Fibroblast of villous mesenchyme (primary cell): ENCODE results near the gene KIRREL2. TPM values are rescaled to one million over a fixed set of nuclear protein-coding genes. Genes with fewer than 3 reads are reported as not detected.
A peak's percentile ranks its signal among the peaks of the same experiment; 100 is the strongest.

Source experiments
- DNase-seq: peaks from one replicate; pipeline ENCODE4 v3.0.0-alpha.2; 2010; ENCODE audit warnings: low read depth
- H3K4me3 ChIP-seq: 2 replicates; pipeline ENCODE4 v1.5.1; 2011; ENCODE audit warnings: low read depth, mild to moderate bottlenecking, low read length
- CTCF ChIP-seq: IDR thresholded peaks from 2 replicates; pipeline ENCODE4 v1.5.1; 2012; ENCODE audit warnings: low read depth, mild to moderate bottlenecking, low read length; ENCODE audit not compliant: insufficient read depth
- total RNA-seq: library from RNA; depleted of rRNA; stranded (reverse); fragments of >200 nt; gene quantifications from 2 replicates; pipeline ENCODE4 v1.2.3, GENCODE V29; 2012

The KIRREL2 gene
- total RNA-seq, 1 donor = under 0.01 TPM

GRCh38 chr19:35816846-35817245, 39.9 kb upstream of the KIRREL2 start:
- H3K4me3 ChIP-seq = no peak overlapping the region
- no peak for TF ChIP-seq CTCF
- DNase-seq = no peak

GRCh38 chr19:35818445-35818844, 38.3 kb upstream of the KIRREL2 start:
- DNase-seq = no peak
- H3K4me3 ChIP-seq = no peak overlapping the region
- TF ChIP-seq CTCF = no peak

GRCh38 chr19:35822579-35822978, 34.1 kb upstream of the KIRREL2 start:
- no peak for TF ChIP-seq CTCF
- DNase-seq = no peak
- no peak overlapping the region for H3K4me3 ChIP-seq

- DNase-seq = no peak
- TF ChIP-seq CTCF = no peak
- H3K4me3 ChIP-seq = no peak overlapping the region
Measured at GRCh38 chr19:35824150-35824549, 32.6 kb upstream of the KIRREL2 start.

- H3K4me3 ChIP-seq = no peak overlapping the region
- DNase-seq = peak; percentile 67
- TF ChIP-seq CTCF = no peak
Measured at GRCh38 chr19:35828692-35829301, 27.9 kb upstream of the KIRREL2 start.

GRCh38 chr19:35830986-35831385, 25.7 kb upstream of the KIRREL2 start:
- DNase-seq = no peak
- no peak overlapping the region for H3K4me3 ChIP-seq
- TF ChIP-seq CTCF = no peak

- DNase-seq = no peak
- no peak overlapping the region for H3K4me3 ChIP-seq
- TF ChIP-seq CTCF = no peak
Measured at GRCh38 chr19:35832054-35832453, 24.7 kb upstream of the KIRREL2 start.
